CD4-positive, alpha-beta T cell treated with Interferon alpha-2 for 1 hour (primary cell): ENCODE measurements around the gene CHPF.

Experiments used
- DNase-seq, 2 donors: peaks; one replicate each; pipeline ENCODE4 v3.0.0-alpha.2; 2020 to 2022

The CHPF gene

DNA sequence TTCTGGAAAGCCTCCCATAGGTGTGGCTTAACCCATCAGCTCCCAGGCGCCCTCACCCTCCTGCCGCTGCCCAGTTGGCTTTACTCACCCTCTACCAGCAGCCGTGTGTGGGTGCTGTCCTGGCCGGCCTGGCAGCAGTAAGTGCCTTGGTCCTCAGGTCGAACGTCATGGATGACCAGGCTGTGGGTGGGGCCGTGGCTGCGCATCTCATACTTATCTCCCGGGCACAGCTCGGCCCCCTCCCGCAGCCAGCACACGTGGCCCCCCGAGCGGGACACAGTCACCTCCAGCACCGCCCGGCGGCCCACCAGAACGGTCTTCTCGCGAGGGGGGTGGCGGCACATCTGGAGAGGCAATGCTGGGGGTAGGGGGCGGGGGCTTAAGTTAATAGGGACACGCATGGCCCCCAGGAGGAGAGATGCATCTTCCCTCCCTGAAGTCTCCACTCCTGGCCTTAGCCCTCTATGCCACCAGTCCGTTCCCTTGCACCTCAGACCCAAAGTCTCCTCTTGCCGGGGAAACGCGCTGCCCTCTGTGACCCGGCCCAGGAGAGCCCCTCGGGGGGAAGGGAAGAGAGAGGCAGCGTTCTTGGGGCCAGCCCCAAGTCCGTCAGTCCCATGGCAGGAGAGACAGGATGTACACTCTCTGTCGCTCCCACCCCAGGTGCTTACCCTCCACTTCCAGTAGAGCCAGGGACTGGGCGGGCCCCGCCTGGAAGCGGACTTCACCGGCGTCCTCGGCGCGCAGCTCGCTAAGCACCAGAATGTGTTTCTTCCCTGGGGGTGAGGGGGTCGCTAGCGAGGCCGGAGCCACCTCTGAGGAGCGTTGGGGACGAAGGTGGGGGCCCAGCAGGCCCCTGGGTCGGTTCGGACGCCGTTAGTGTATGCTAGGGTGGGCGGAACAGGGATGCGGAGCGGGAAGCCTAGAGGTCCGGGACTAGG is 8.1 kb upstream of the CHPF start:
- peak in 1 of 2 donors; percentile 12 for DNase-seq

DNA sequence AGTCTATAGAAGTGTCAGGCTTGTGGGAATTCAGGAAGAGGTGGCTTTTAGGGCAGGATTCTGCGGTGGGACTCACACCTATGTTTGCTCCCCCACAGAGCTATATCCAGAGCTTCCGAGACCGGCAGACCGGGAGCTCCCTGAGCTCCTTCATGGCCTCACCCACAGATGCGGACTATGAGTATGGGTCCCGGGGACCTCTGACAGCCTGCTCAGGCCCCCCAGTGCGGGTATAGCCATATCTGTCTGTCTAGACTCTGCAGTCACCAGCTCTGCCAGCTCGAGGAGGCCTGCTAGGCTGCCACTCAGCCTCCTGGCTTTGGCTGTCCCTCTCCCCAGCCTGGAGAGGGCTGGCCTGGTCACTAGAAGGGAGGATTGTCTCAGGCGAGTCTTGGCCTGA is 6.0 kb upstream of the CHPF start:
- DNase-seq = no peak

DNA sequence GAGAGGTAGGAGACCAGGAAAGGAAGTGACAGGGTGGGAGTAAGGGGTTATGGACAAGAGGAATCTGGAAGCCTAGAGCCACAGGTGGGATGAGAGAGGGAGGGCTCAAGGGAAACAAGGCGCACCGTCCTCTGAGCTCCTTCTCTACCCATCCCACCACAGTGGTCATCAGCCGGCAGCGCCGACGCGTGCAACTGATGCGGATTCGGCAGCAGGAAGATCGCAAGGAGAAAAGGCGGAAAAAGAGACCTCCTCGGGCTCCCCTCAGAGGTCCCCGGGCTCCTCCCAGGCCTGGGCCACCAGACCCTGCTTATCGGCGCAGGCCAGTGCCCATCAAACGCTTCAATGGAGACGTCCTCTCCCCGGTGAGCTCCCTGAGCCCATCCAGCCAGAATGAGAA is 5.4 kb upstream of the CHPF start:
- no peak for DNase-seq

DNA sequence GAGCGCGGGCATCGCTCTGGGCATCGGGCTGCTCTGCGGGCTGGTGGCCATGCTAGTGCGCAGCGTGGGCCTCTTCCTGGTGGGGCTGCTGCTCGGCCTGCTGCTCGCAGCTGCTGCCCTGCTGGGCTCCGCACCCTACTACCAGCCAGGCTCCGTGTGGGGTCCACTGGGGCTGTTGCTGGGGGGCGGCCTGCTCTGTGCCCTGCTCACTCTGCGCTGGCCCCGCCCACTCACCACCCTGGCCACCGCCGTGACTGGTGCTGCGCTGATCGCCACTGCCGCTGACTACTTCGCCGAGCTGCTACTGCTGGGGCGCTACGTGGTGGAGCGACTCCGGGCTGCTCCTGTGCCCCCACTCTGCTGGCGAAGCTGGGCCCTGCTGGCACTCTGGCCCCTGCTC is 4.0 kb upstream of the CHPF start:
- no peak for DNase-seq

DNA sequence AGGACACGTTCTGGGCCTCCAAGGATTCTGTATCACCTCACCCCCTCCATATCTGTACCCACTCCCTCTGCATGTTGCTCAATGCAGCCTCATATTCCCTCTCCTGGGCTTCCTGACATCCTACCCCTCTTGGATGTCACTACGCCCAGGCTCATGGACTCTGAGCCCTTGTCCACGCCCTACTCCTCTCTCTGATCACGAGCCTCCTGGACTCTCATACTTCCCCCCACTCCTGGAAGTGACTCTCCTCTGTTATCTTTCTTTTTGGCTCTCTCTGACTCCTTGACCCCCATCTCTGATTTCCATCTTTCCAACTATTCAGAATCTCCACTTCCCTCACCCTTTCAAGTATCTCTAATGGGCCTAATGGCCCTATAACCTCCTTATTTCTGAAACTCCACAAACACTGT is 2.3 kb upstream of the CHPF start:
- no peak for DNase-seq

DNA sequence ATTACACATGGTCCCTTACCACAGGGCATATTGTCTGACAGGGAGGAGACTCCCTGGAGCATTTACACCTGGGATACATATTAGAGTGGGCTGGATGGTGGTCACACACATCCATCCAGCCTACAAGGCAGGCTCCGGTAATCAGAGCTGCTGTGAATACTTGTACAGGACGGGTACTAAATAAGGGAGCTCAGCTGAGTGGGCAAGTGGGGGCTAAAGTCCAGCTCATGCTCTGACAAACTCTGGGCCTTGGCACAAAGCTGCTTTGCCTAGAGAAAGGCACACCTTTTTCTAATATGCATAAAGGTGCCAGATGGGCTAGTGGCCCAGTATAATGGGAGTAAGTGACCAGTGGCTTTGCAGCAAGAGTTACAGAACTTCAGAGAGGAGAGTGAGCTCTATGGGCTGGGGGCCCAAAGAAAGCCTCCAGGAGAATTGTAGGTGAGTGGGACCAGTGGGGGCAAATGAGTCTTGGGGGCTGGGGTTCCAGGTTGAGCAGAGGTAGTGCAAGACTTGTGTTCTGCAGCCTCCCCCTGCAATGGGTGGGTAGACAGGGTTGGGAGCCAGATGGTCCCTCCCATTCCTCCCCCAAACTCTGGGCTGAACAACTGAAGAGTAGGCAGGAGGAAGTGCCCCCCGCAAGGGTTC is 1.8 kb upstream of the CHPF start:
- no peak for DNase-seq

DNA sequence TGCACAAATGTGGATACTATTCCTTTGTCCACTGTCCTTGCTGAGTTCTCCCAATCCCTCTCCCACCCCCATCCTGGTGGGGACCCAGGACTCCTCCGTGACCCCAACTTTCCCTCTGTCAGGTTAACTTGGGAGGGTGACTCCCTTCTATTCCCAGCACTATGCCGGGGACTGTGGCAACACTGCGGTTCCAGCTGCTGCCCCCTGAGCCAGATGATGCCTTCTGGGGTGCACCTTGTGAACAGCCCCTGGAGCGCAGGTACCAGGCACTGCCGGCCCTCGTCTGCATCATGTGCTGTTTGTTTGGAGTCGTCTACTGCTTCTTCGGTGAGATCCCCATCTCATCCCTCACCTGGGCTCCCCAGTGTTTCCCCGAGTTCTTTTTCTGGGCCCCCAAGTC is 958 bp upstream of the CHPF start:
- DNase-seq = no peak

DNA sequence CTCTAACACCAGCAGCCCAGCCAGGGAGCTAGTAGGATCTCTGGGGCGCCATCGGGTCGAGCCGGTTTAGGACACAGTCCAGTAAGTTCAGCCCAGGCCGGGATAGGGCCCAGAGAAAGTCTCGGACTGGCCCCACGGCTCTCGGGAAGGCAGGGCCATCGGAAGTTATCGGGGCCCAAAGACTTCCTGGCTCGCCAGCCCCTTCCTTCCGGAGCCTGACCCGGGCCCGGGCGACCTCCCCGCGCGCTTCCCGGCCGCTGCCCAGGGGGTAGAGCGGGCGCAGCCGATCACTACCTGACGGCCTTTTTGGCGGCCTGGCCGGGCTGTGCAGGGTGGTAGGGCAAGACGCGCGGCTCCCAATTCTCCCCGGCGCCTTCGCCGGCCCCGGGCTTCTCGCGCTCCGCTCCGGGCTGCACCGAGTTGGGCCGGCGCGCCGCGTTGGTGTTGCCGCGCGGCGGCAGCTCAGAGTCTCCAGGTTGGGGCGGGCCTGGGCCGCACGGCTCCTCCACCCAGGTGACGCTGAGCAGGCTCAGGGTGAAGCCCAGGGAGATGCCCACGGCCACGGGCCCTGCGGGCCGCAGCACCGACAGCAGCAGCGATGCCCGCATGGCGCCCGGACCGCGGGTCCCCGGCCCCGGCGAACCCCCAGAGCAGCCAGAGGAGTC is 546 bp downstream of the CHPF start:
- no peak for DNase-seq

DNA sequence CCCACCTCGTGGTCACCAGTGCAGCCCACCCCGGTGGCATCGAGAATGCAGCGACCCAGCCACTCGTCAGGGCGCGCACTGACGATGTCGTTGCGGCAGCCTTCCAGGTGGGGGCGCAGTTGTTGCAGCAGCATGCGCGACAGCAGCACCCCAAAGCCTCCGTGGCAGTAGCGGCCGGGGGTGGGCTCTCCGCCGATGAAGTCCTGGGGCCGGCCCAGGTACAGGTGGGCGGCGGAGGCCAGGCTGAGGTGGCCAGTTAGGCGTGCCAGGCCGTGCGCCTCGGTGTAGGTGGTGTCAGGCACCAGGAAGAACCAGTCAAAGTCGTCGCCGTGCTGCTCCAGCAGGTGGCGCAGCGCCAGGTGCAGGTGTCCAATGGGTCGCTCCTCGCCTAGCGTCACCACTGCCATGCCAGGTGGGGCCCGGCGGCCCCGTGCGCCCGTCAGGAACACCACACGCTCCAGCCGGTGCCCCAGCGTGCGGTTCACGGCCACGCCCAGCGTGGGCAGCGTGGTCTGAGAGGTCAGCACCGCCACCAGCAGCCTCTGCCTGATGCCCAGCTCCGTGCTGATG is 1.9 kb downstream of the CHPF start:
- DNase-seq = peak; percentile 85 to 92

DNA sequence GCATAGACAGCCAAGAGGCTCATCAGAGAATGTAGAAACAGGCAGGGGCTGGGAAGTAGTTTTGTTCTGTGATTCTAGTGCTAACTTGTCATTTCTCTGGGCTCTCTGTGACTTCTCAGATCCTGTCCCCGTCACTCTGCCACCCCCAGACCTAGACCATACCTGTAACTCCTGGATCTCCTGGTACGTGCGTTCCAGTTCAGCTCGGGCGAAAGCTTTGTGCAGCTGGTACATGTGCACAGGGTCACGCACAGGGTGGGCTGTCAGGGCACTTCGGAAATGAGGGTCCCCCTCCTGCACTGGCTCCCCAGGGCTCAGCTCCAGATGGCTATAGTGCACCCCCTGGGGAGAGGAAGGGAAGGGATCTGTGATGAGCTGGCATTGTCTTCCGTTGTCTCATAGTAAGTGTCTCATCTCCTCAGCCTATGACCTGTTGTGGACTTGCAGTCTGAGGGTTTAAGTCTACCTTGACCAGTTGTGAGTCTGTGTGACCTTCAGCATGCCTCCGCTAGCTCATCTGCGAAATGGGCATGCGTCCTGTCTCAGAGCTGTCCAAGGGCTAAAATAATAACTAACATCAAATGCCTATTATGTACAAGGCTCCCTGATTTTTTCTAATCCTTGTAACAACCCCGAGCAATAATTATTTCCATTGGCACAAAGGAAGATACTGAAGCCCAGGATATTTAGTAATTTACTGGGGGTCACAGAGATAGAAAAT is 2.7 kb downstream of the CHPF start:
- DNase-seq = no peak

DNA sequence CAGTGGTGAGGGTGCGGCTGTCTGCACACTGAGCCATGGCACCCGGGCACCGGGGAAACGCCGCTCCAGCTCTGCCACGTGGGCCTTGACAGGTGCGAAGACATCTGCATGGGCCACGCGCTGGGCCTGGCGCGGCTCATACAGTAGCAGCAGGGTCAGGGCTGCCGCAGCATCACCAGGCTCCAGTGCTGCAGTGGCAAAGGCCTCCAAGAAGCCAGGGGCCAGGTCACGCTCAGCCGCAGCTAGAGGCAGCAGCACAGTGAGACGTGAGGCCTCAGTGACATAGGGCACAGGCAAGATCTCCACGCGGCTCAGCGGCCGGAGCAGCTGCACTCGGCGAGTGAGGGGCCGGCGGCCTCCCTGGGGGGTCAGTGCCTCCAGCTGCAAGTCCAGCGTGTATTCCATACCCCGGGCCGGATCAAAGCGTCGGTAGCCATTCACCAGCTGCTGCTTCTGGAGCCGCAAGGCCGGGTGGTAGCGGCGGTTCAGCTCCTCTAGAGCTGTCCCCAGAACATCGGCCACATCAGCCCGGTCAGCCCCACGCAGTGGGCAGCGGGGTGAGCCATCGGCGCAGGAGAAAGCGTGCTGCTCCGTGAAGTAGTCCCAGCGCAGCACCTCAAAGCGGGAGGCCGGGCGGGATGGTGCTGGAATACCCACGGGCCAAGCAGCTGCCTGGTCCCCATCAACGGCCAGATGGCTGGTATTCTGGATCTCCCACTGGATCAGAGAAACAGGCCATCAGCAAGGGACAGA is 3.5 kb downstream of the CHPF start:
- no peak for DNase-seq

DNA sequence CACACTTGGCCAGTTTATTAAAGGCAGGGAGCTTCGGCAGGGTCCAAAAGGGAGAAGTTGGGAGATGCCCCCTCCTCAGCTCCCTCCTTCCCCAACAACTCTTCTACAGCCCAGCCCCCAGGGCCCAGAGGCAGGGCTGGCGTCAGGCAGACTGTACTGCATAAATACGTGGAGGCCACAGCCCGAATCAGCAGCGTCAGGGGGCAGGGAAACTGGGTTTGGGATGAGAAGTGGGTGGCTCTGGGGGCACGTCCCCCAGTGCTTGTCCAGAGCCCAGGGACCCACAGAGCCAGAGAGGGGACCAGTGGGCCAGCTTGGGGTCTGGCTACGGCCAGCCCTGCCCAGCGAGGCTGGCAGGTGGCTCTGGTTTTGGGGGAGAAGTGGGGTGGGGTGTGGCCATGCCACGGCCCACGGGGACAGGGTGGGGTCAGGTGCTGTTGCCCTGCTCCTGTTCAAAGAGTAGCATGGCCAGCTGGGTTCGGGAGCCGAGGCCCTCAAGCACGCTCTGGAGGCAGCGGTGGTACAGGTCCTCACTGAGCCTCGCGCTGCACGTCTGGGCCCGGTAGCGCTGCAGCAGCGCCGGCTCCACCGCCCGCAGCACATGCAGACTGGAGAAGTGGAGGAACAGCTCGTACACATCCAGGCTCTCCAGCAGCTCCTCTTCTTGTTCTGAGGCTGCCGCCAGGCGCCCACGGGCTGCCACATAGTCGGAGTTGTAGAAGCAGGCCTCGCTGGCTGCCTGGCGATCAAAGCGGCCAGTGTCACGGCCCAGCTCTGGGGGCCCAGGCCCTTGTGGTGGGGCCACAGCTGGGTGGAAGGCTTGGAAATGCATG is 4.4 kb downstream of the CHPF start:
- no peak for DNase-seq

DNA sequence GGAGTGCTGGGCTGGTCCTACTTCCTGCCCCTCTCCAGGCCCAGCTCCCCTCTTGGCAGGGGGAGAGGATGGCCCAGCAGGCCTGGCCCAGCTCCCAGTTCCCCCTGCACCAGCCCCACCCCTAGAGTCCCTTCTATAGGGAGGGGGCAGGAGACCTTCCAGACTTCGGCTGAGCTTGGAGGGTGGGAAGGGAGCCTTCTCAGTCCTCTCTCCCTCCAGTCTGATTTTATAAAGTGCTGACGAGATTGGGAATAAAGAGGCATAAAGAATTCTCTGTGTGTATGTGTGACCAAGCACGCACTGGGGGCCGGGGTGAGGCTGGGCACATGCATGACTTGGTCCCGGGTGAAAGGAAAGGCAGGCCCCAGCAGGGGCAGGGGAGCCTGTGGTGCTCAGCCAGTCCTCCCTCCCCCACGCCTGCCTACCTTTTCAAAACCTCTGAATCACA is 5.1 kb downstream of the CHPF start:
- DNase-seq = no peak

DNA sequence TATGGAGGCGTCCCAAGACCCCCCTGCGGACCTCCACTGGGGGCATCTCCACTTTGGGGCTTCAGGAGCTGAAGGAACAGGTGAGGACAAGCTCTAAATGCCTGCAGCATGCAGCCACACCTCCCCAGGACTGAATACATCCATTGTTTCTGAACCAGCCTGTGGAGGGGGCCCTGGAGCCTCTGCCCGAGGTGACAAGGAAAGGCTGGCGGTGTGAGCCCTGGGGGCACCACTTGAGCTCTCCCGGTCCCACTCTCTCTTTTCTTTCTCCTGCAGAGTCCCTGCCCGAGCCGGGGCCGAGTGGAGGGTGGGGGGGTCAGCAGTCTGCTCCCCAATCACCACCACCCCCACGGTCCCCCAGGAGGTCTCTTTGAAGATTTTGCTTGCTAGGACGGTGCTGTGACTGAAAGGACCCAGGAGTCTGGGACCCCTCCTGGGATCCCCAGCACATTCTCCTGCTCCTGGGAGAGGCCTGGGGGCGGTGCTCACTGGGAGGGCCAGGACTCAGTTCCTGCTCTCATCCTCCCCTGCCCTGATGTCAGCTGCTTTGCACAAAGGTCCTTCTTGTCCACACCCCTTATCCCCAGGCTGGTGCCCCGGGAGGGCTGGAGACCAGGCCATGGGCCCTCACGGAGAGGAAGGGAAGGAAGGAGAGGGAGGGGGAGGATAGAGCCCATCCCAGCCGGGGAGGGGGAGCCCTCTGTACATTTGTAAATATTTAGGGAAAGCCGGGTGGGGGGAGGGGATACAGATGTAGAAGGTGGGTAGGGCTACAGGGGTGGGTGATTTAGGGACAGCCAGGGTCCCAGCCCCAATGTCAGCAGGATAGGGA is 5.7 kb downstream of the CHPF start:
- DNase-seq = no peak

DNA sequence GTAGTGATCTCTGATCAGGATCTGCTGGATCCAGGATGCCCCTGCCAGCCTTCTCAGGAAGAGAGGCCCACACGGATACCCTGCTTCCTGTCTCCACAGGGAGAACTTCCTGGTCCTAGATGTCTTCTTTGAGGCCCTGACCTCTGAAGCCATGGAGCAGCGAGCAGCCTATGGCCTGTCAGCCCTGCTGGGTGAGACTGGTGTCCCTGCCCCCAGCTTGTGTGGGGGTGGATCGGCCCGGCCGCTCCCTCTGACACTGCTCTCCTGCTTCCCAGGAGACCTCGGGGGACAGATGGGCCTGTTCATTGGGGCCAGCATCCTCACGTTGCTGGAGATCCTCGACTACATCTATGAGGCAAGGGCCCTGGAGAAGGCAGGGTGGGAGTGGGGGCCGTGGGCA is 6.6 kb downstream of the CHPF start:
- DNase-seq = no peak

DNA sequence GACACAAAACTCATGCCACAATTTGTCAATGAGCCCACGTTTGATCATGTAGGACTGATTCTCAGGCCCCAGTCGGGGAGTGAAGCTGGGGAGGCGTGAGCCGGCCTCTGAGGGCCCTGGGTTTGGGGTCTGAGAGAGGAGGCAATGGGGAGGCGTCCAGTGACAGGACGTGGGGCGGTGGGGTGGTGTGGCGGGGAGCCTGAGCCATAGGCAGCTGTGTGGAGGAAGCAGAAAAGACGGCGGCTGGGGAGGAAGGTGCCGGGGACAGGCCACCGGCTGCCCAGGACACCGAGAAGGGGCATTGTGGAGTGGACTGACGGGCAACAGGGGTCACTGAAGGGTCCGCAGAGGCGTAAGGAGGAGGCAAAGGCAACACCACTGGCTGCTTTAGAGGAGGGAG is 7.2 kb downstream of the CHPF start:
- DNase-seq = no peak

DNA sequence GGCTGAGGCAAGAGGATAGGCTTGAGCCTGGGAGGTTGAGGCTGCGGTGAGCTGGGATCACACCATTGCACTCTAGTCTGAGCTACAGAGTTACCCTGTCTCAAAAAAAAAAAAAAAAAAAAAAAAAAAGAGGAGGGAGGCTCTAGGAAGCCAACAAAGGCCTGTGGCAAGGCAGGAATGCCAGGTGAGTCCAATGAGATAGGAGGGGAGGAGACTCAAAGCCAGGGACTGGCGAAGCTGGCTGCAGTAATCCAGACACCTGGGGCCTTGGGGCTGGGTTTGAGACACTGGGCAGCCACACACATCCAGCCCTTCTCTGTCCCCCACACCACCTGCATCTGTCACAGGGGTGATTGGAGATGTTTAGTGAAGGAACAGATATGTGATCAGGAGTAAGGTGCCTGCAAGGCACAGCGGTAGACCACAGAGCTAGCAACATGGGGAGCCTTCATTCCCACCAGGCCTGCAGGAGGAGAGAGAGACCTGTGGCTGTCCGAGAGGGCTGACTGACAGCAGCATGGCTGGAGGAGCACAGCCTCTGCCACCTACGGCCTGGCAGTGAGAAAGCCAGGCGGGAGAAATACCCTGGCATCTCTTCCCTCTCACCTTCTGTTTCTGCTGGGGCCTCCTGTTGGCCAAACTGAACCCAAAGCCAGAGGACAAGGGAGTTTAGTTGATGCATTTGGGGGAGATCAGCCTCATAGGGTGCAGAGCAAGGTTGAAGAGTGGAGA is 9.5 kb downstream of the CHPF start:
- DNase-seq = no peak

DNA sequence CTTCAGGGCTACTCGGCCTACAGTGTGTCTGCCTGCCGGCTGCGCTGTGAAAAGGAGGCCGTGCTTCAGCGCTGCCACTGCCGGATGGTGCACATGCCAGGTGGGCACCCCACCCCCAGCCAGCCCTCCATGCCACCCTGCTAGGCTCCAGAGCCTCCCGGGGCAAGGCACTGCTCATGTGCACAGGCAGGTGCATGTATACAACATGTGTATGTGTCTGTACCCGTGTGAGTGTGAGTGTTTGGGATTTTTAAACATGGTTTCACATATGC is 11.3 kb downstream of the CHPF start:
- DNase-seq = no peak

DNA sequence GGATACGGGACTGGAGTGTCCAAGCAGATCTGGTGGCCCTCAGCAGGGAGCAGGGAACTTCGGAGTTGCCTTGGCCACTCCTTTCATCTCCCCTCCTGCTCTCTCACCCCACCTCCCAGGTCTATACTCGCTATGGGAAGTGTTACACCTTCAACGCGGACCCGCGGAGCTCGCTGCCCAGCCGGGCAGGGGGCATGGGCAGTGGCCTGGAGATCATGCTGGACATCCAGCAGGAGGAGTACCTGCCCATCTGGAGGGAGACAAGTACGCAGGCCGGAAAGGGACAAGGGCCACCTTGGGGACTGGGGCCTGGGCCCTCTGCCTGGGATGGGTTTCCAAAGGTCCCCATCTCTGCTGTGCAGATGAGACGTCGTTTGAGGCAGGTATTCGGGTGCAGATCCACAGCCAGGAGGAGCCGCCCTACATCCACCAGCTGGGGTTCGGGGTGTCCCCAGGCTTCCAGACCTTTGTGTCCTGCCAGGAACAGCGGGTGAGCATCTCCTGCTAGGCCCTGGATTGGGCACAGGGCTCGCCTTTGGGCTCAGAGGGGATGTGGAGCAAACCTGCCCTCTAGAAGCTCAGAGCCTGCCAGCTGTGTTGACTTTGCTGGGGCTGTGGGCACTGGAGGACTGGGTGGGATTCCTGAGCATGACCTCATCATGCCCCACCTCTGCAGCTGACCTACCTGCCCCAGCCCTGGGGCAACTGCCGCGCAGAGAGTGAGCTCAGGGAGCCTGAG is 11.8 kb downstream of the CHPF start:
- no peak for DNase-seq
